OCI-LY7 (cell line): ENCODE data around the gene LIPE. TPM values are rescaled to one million over a fixed set of nuclear protein-coding genes. Genes with fewer than 3 reads are reported as not detected.

Source experiments
- BruUV-seq: library from RNA; stranded (reverse); fragments of 400-500 nt; replicated peaks from 2 replicates; lab custom pipeline; 2021; lab: Mats Ljungman, UMichigan
- CTCF ChIA-PET: fragments of 300-600 bp; sonication (Branson Sonifier 250); formaldehyde crosslinking; loops from one replicate; lab custom pipeline; 2022; ENCODE audit warnings: antibody characterized with exemption; ENCODE audit not compliant: unreplicated experiment; lab: Charles Lee
- POLR2A ChIA-PET: fragments of 300-600 bp; sonication (Branson Sonifier 250); formaldehyde crosslinking; loops from one replicate; lab custom pipeline; 2022; ENCODE audit warnings: antibody characterized with exemption; lab: Charles Lee
- DNase-seq: peaks from one replicate; pipeline ENCODE4 v3.0.0-alpha.2; 2015; ENCODE audit warnings: low spot score
- H2AFZ ChIP-seq: fragments of 200-600 bp; sonication (generic), shearing (Covaris generic); 2 replicates; pipeline ENCODE4 v1.6.1; 2014; ENCODE audit warnings: mild to moderate bottlenecking, antibody characterized with exemption, low read length, moderate library complexity
- H3K27ac ChIP-seq: fragments of 200-600 bp; sonication (generic); 2 replicates; pipeline ENCODE4 v1.5.1; 2014; ENCODE audit warnings: mixed run types, low read depth, mild to moderate bottlenecking, moderate library complexity, low read length, inconsistent platforms; ENCODE audit not compliant: poor library complexity, severe bottlenecking
- H3K36me3 ChIP-seq: fragments of 200-600 bp; sonication (generic); 2 replicates; pipeline ENCODE4 v1.6.1; 2014; ENCODE audit warnings: mild to moderate bottlenecking, antibody characterized with exemption, low read length, moderate library complexity, mixed read lengths; ENCODE audit not compliant: insufficient read depth
- H3K4me1 ChIP-seq: fragments of 200-600 bp; sonication (generic); 2 replicates; pipeline ENCODE4 v1.5.1; 2014; ENCODE audit warnings: mild to moderate bottlenecking, low read length; ENCODE audit not compliant: insufficient read depth, poor library complexity, severe bottlenecking
- H3K4me2 ChIP-seq: fragments of 200-600 bp; sonication (generic); 2 replicates; pipeline ENCODE4 v1.6.1; 2014; ENCODE audit warnings: mild to moderate bottlenecking, low read length
- H3K4me3 ChIP-seq: fragments of 200-600 bp; sonication (generic); 2 replicates; pipeline ENCODE4 v1.5.1; 2014; ENCODE audit warnings: mild to moderate bottlenecking, low read depth, low read length; ENCODE audit not compliant: poor library complexity, severe bottlenecking
- H3K79me2 ChIP-seq: fragments of 200-600 bp; sonication (generic); 2 replicates; pipeline ENCODE4 v1.6.1; 2016; ENCODE audit warnings: low read depth, mild to moderate bottlenecking, low read length, moderate library complexity, mixed read lengths; ENCODE audit not compliant: insufficient read depth
- H3K9me2 ChIP-seq: fragments of 200-600 bp; sonication (generic); 2 replicates; pipeline ENCODE4 v1.6.1; 2016; ENCODE audit warnings: mild to moderate bottlenecking, low read length, mixed read lengths; ENCODE audit not compliant: insufficient read depth
- H3K9me3 ChIP-seq: fragments of 200-600 bp; sonication (generic); 2 replicates; pipeline ENCODE4 v1.6.1; 2014; ENCODE audit warnings: mild to moderate bottlenecking, mixed run types, low read length, mixed read lengths
- H4K20me1 ChIP-seq: fragments of 200-600 bp; sonication (generic); 2 replicates; pipeline ENCODE4 v1.6.1; 2014; ENCODE audit warnings: mild to moderate bottlenecking, antibody characterized with exemption, low read length, moderate library complexity, mixed read lengths; ENCODE audit not compliant: insufficient read depth
- CTCF ChIP-seq: fragments of 200-600 bp; sonication (generic); conservative IDR thresholded peaks from 2 replicates; pipeline ENCODE4 v1.5.1; 2014; ENCODE audit warnings: mild to moderate bottlenecking, antibody characterized with exemption, low read length, moderate library complexity, mixed read lengths
- EZH2phosphoT487 ChIP-seq: fragments of 200-600 bp; sonication (generic); IDR thresholded peaks from 2 replicates; pipeline ENCODE4 v1.6.1; 2018; ENCODE audit warnings: low read depth, borderline replicate concordance, mild to moderate bottlenecking, mixed run types, antibody characterized with exemption, low read length, moderate library complexity, mixed read lengths
- intact Hi-C: fragments of 100-400 bp; cut with micrococcal nuclease; formaldehyde crosslinking; loops from one replicate; pipeline ENCODE4 v1.10.0; 2022; ENCODE audit not compliant: unreplicated experiment
- total RNA-seq, 2 experiments: library from RNA; depleted of rRNA in 1 of 2; stranded (reverse); fragments of >200 nt in 1 of 2; shearing (Covaris generic) in 1 of 2; gene quantifications; 2 replicates each; pipeline ENCODE4 v1.2.3, GENCODE V29; 2014 to 2022

Gene LIPE
- total RNA-seq, 2 experiments from 2014 or later = 21.2 to 35.6 TPM

- CTCF ChIA-PET = no interaction called here
- TF ChIP-seq CTCF (peak; percentile 96), EZH2phosphoT487 (no peak)
- Histone ChIP-seq H3K4me2 (peak overlapping the region; percentile 42; the same call in 1 of the 2 replicates), H3K4me1 (peaks cover 6% of the 10 kb centered on the region), H3K36me3 (peaks cover 30% of the 10 kb centered on the region), H3K79me2 (no peaks in the 10 kb centered on the region), H4K20me1 (no peaks in the 10 kb centered on the region), H2AFZ (no peak overlapping the region), H3K9me3 (no peaks in the 10 kb centered on the region), H3K4me3 (peak overlapping the region; percentile 25), H3K27ac (no peak overlapping the region), H3K9me2 (no peaks in the 10 kb centered on the region)
- intact Hi-C loops = no loop called here
- POLR2A ChIA-PET = interaction anchor here (0.6 kb wide), 1 partner anchor 214 kb away, joined by 3 read pairs; no protein-coding TSS in a partner anchor
- no TSS peak for BruUV-seq
- peak; percentile 72 for DNase-seq
Observed at GRCh38 chr19:42401365-42402303, 25.6 kb downstream of the LIPE start.

- Histone ChIP-seq H3K4me3 (no peak overlapping the region), H3K4me2 (no peak overlapping the region), H3K36me3 (peaks cover 18% of the 10 kb centered on the region), H3K9me2 (no peaks in the 10 kb centered on the region), H4K20me1 (no peaks in the 10 kb centered on the region), H3K27ac (no peak overlapping the region), H3K9me3 (no peaks in the 10 kb centered on the region), H3K79me2 (no peaks in the 10 kb centered on the region), H3K4me1 (peaks cover 15% of the 10 kb centered on the region), H2AFZ (no peak overlapping the region)
- no peak for DNase-seq
- no TSS peak for BruUV-seq
- CTCF ChIA-PET = no interaction called here
- TF ChIP-seq CTCF (no peak), EZH2phosphoT487 (no peak)
- intact Hi-C loops = no loop called here
- POLR2A ChIA-PET = interaction anchor here (1.0 kb wide), 1 partner anchor 9 kb away, joined by 3 read pairs; no protein-coding TSS in a partner anchor
Observed at GRCh38 chr19:42400404-42400803, 26.8 kb downstream of the LIPE start.
